DMS79 (cell line): ENCODE measurements around the gene CPLANE1.
"Not testable (repeated sequence)": the region's sequence is repeated elsewhere in the genome, so short reads cannot be mapped to it uniquely, and the experiment has no call there.

Experiments
- DNase-seq: peaks from one replicate; lab custom pipeline; 2025; lab: John Stamatoyannopoulos, UW

The CPLANE1 gene

GRCh38 chr5:37121027-37121426 is 128.1 kb downstream of the CPLANE1 start:
- no peak for DNase-seq

- no peak for DNase-seq
These were observed 128.9 kb downstream of the CPLANE1 start for GRCh38 chr5:37120270-37120669.

- DNase-seq, result no peak
These were observed 132.8 kb downstream of the CPLANE1 start for GRCh38 chr5:37116359-37116758.

- DNase-seq, result no peak
These were observed 136.7 kb downstream of the CPLANE1 start for GRCh38 chr5:37112383-37112991.

GRCh38 chr5:37111426-37112382 is 137.5 kb downstream of the CPLANE1 start:
- peak; percentile 34 for DNase-seq

GRCh38 chr5:37110135-37110534 is 139.0 kb downstream of the CPLANE1 start:
- DNase-seq, result no peak

- no peak for DNase-seq
These were observed 139.8 kb downstream of the CPLANE1 start for GRCh38 chr5:37109338-37109737.

- no peak for DNase-seq
These were observed 145.9 kb downstream of the CPLANE1 start for GRCh38 chr5:37103302-37103701.

- DNase-seq, result not testable (repeated sequence)
These were observed 149.9 kb downstream of the CPLANE1 start for GRCh38 chr5:37099267-37099666.

GRCh38 chr5:37093795-37094194 is 155.4 kb downstream of the CPLANE1 start:
- not testable (repeated sequence) for DNase-seq

GRCh38 chr5:37090781-37091180 is 158.4 kb downstream of the CPLANE1 start:
- no peak for DNase-seq

- DNase-seq, result no peak
These were observed 159.0 kb downstream of the CPLANE1 start for GRCh38 chr5:37090123-37090726.

GRCh38 chr5:37088009-37088408 is 161.2 kb downstream of the CPLANE1 start:
- DNase-seq, result no peak

GRCh38 chr5:37086466-37087173 is 162.6 kb downstream of the CPLANE1 start:
- no peak for DNase-seq

GRCh38 chr5:37086026-37086425 is 163.2 kb downstream of the CPLANE1 start:
- not testable (repeated sequence) for DNase-seq

GRCh38 chr5:37082977-37083376 is 166.2 kb downstream of the CPLANE1 start:
- DNase-seq, result not testable (repeated sequence)

GRCh38 chr5:37080697-37081096 is 168.5 kb downstream of the CPLANE1 start:
- DNase-seq, result no peak

GRCh38 chr5:37077146-37077545 is 172.0 kb downstream of the CPLANE1 start:
- DNase-seq, result no peak

- DNase-seq, result no peak
These were observed 173.7 kb downstream of the CPLANE1 start for GRCh38 chr5:37075399-37075950.

- DNase-seq, result no peak
These were observed 177.1 kb downstream of the CPLANE1 start for GRCh38 chr5:37071901-37072581.

GRCh38 chr5:37071487-37071886 is 177.7 kb downstream of the CPLANE1 start:
- no peak for DNase-seq
